NCI-H146 treated with DMSO at 0.1 percent for 48 hours (cell line): ENCODE measurements around the gene BAG3.
"Not testable (repeated sequence)": the region's sequence is repeated elsewhere in the genome, so short reads cannot be mapped to it uniquely, and the experiment has no call there.

Experiments used
- DNase-seq: peaks from one replicate; lab custom pipeline; 2025; ENCODE audit not compliant: unreplicated experiment; lab: John Stamatoyannopoulos, UW

The BAG3 gene

DNA sequence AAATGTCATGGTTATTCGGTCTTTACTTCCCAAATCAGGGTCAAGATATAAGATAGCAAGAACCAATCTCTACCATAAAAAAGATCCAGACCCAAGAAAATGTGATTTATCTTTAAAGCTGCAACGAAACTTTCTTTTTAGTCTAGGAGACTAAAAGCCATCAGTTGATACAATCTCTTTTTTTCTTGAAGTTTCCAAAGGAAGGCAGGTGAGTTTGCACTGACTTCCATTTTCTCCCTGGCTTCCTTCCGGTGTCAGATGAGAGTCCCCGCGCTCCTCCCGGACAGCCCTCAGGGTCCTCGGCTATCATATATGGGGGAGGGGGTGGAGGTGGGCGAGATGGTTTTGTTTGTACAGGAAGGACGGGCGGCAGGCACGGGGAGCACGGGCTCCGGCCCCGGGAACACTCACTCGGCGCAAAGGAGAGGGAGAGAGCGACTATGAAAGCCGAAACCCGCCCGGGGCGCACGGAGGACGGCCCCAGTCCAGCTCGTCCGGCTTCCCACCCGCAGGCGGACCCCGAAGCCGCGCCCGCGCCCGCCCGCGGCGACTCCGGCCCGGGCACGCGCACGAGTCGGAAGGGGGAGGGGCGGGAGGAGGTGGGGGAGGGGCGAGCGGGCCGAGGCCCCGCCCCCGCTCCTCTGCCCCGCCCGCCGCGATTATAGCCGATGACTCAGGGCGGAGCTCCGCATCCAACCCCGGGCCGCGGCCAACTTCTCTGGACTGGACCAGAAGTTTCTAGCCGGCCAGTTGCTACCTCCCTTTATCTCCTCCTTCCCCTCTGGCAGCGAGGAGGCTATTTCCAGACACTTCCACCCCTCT lies at the start of gene BAG3:
Gene BAG3 (plus strand): TSS at position 689 of the 822 bp plus-strand sequence. CDS start 296 bp downstream, outside the sequence.
- DNase-seq, result peak; percentile 80

DNA sequence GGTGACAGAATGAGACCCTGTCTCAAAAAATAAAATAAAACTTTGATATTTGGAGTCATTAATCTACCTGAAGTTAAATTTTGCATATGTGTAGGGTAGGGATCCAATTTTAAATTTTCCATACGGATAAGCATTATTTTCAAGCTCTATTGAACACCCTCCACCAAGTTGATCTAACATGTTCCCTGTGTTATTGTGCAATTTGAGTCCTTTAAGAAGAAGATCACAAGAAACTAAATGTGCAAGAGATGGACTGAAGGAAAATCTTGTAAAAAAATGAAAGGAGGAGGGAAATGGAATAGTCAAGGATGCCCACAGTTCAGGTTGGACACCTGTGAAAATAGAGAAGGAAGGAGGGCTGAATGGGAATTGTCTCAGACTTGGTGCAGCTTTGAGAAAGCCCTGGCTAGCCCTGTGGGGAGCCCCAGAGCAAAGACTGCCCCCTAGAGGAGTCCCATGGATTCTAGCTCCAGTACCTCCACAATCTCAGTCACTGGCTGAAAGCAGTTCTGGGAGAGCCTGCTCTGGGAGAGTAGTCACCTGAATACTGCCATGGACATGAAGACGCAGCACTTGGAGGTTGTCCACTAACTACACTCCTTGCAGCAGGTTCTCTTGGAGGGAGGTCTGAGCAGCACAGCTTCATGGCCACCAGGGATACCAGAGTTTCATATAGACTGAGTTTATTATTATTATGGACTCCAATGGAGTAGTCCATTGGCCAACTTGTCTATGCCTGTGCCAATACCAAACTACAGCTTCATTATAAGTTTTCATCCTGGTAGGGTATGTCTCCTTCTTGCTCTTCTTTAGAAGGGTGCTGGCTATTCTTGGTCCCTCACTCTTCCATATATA lies 48.7 kb upstream of the BAG3 start:
- DNase-seq, result no peak

DNA sequence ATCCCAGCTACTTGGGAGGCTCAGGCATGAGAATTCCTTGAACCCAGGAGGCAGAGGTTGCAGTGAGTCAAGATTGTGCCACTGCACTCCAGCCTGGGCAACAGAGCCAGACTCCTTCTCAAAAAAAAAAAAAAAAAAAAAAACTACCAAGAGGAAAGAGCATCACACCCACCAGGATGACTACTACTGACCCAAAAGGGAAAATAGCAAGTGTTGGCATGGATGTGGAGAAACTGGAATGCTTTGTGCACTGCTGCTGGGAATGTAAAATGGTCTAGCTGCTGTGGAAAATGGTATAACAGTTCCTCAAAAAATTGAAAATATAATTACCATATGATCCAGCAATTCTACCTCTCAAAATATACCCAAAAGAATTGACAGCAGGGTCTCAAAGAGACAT lies 46.7 kb upstream of the BAG3 start:
- DNase-seq, result no peak

DNA sequence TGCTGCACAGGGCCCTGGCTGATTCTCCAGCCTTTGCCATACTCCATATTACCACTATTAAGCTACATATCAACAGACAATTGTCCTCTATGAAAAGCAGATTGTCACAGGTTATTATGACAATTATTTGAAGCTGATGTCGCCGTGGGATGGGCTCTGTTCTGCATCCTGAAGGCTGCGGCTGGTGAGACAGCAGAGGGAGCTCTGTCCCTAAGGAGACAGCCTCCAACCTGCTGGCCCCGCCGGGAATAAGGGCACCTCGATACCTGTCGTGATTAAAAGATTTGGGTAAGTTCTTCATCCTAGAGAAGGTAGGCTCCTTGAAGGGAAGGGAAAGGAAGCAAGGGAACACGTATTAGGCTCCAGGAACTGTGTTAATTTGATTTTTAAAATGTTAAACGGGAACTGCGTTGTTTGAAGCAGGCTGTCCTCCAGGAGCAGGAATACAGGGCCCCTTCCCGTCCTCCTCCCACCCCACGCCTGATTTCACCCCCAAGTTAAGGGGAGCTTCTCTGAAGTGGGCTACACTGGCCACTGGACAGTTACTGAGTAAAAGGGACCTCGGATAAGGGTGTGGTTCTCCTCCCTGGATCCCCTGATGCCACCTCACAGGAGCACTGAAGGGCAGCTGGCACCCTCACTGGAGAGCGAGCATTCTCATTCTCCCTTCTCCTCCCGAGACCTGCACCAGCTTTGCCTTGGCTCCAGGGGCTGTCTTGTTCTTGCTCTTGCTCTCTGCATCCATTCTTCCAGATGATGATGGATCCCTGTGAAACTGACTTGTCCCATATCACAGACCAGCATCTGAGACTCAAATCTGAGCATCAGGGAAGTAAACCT lies 42.6 kb upstream of the BAG3 start:
- peak; percentile 48 for DNase-seq

DNA sequence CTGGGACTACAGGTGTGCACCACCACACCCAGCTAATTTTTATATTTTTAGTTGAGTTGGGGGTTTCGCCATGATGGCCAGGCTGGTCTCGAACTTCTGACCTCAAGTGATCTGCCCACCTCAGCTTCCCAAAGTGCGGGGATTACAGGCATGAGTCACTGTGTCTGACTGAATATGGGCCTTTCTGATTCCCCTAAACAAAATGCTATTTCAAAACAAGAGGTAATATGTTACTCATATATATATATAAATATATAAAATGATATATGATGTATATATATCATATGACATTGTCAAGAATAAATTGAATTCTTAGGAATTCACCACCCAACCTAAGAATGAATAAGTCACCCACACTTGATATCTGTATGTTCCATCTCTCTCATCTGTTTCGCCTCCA lies 41.7 kb upstream of the BAG3 start:
- DNase-seq, result no peak

DNA sequence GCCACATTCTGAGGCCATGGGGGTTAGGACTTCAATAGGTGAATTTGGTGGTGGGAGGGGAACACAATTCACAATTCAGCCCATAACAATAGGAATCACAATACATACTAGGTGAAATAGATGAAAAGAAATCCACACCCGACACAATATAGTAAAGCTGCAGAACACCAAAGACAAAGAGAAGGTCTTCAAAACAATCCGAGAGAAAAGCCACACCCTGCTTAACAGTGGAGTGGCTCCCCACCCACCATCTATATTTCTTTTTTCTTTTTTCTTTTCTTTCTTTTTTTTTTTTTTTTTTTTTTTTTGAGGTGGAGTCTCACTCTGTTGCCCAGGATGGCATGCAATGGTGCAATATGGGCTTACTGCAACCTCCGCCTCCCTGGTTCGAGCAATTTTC lies 39.7 kb upstream of the BAG3 start:
- no peak for DNase-seq

DNA sequence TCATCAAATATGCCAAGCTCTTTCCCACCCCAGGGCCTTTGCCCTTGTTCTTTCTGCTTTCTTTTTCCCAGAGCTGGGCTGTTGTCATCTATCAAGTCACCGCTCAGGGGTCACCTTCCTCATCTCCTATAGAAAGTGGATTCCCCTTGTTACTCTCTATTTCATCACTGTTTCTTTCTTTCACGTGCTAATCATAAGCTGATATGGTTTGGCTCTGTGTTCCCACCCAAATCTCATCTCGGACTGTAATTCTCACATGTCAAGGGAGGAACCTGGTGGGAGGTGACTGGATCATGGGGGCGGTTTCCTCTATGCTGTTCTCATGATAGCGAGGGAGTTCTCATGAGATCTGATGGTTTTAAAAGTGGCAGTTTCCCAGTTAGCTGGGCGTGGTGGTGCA lies 37.4 kb upstream of the BAG3 start:
- no peak for DNase-seq

DNA sequence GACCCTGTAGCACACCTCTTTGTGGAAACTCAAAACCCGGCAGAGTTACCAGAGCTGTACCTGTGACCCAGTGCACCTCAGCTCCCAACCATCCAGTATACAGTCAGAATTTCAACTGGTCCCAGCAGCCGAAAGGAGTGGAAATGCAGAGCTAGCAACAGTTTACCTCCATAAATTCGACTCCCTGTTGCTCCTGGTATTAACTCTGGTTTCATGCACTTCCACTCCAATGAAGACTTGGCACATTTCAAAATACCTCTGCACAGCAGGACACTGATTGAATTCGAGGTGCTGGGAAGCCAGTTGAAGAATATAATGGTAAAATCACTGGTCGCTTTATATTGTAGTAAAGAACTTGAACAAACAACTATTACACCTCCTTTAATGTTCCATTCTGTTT lies 36.5 kb upstream of the BAG3 start:
- DNase-seq, result no peak

DNA sequence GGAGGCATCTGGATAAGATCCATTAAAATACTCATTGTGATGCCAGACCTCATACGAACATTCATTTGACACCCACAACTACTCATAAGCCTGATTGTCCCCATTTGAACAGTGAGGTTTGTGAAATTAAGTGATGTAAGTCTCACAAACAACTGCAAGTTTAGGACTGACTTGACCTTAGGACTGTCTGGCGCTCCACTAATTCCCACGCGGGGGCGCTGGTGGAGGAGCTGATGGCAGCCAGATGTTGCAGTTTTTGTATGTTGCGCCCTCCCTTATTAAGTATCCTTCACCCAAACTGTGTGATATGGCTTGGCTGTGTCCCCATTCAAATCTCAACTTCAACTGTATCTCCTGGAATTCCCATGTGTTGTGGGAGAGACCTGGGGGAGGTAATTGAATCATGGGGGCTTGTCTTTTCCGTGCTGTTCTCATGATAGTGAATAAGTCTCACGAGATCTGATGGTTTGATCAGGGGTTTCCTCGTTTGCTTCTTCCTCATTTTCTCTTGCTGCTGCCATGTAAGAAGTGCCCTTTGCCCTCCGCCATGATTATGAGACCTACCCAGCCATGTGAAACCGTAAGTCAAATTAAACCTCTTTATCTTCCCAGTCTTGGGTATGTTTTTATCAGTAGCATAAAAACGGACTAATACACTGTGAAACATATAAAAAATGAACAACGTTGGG lies 34.2 kb upstream of the BAG3 start:
- no peak for DNase-seq

DNA sequence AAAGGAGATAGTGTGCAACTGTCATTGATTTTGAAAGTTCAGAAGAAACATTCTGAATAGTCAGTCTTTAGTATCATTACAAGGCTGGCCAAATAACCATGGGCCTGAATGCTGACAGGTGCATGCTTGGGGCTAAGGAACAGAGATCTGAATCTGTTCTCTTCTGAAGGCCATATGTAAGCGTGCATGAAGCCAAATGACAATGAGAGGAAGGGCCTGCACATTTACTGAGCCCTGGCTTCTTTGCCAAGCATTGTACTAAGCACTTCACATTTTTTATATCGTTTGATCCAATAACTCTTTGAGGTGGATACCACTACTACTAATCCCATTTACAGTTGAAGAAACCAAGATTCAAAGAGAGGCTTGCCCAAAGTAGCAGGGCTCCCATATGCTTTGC lies 32.0 kb upstream of the BAG3 start:
- DNase-seq, result no peak

DNA sequence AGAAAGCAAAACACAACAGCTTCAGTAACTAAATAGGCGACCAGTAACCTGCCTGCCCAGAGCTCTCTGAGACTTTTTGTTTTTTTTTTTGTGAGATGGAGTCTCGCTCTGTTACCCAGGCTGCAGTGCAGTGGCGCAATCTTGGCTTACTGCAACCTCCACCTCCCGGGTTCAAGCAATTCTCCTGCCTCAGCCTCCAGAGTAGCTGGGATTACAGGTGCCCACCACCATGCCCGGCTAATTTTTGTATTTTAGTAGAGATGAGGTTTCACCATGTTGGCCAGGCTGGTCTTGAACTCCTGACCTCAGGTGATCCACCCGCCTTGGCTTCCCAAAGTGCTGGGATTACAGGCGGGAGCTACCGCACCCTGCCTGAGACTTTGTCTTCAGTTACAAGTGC lies 31.4 kb upstream of the BAG3 start:
- DNase-seq, result not testable (repeated sequence)

DNA sequence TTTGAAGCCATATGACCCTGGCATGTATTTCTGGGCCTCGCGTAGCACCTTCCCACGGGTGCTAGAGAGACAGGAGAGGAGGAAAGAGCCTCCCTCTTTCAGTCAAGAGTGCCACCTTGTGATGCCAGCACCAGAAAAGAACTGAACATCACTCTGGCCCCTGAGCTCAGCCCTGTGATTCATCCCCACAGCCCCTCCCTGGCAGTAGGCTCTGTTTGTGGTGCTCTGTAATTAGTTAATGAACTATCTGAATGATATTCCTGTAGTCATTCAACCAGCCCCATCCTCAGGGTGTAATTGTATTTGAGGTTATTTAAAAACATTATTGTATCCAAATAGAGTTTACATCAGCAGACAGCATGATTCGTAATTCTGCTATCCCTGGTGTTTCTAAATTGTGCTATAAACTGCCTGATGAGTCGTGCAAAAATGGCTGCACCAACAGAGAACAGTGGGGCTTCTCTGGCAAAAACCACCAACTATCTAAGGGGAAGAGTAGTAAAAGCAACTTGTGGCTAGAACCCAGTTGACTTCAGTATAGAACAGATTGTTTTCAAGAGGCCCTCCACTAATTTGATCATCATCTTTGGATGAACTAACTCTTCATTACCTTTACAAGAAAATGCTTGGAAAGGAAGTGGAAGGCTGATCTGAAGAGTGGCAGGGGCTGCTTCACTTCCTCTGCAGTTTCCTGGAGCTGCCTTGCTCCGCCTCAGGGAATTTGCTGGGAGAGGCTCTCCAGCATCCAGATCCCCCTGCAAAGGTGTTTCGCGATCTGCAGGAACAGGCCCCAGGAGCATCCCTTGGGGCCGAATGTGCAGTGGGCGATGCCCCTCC lies 30.7 kb upstream of the BAG3 start:
- no peak for DNase-seq

DNA sequence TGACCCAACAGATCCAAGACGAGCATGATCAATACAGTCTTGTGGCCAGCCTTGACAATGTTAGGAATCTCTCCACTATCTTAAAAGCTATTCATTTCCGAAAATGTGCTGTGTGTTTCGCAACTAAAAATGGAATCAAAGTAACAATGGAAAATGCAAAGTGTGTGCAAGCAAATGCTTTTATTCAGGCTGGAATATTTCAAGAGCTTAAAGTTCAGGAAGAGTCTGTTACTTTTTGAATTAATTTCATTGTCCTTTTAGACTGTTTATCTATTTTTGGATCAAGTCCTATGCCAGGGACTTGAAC lies 30.1 kb upstream of the BAG3 start:
- DNase-seq, result no peak

DNA sequence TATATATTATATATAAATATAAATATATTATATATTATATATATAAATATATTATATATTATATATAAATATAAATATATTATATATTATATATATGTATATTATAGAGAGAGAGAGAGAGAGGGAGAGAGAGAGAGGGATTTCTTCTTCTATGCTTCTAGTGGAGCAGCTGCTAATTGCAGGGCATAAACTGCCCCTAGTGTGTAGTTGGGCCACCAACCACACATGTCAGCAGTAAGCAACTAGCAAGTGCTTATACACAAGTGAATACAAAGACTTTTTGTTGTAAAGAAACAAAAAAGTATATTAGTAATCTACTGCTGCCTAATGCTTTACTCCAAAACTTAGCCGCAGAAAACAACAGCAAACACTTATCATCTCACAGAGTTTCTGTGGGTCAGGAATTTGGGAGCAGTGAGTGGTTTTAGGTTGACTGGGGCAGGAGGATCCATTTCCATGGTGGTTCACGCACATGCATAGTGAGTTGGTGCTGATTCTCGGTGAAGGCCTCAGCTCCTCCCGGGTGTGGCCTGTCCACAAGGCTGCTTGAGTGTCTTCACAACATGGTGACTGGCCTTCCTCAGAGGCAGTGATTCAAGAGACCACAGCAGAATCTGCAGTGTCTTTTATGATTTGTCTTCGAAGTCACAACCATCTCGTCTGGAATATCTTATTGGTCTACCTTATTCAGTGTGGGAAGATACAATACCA lies 25.5 kb upstream of the BAG3 start:
- DNase-seq, result no peak

DNA sequence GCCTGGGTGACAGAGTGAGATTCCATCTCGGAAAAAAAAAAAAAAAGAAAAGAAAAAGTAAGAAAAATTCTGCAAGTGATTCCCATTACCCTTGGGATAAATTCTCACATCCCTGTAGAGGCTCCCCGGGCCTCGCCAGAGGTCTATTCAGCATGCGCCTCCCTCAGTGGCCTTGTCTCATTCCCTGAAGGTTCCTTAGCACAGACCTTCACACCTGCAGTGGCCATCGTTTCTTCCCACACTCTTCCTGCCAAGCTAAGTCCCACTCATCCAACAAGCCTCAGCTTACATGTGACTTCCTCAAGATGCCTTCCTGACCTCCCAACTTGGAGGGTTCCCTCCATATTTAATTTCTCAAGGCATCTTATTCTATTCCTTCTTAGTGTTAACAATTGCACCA lies 20.9 kb upstream of the BAG3 start:
- no peak for DNase-seq

DNA sequence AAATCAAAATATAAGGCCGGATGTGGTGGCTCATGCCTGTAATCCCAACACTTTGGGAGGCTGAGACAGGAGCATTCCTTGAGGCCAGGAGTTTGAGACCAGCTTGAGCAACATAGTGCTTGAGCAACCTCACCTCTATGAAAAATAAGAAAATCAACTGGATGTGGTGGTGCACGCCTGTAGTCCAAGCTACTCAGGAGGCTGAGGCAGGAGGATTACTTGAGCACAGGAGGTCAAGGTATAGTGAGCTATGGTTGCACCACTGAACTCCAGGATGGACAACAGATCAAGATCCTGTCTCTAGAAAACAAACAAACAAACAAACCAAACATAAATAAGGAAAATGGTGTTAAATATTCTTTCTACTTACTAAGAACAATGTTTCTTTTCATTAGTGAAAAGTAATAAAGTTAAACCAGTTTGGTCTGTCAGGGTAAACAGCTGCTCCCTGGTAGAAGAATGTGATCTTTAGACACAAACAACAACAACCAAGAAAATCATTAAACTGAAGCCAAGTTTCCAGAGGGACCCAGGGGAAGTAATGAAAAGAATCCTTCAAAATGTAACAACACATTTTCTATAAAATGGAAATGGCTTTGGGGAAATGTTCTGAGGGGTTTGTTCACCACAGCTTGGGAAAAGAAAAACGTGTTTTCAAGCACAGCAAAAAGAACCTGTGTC lies 17.5 kb upstream of the BAG3 start:
- DNase-seq, result no peak

DNA sequence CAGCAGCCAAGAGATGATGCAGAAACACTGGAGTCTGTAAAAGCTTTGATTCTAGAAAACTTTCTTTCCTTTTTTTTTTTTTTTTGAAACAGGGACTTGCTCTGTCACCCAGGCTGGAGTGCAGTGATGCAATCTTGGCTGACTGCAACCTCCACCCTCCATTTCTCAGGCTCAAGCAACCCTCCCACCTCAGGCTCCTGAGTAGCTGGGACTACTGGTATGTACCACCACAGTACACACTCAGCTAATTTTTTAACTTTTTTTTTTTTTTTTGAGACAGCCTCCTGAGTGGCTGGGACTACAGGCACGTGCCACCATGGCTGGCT lies 17.0 kb upstream of the BAG3 start:
- DNase-seq, result no peak

DNA sequence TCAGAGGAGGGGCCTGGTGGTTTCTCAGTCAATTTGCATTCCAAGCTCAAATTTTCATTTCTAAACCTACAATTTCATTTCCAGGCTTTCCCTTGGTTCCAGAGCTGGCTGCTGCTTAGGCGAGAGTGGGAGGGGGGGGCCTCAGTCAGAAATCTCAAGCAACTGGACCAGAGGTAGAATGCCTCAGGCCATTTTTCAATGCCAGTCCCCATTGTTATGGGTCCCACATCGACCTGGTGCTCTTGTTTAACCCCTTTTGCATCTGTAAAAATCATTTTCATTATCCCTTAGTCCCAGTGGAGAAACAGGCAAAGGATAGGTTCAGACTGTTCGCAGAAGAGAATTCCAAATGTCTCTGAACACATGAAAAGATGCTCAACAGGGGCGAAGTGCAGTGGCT lies 13.5 kb upstream of the BAG3 start:
- DNase-seq, result no peak

DNA sequence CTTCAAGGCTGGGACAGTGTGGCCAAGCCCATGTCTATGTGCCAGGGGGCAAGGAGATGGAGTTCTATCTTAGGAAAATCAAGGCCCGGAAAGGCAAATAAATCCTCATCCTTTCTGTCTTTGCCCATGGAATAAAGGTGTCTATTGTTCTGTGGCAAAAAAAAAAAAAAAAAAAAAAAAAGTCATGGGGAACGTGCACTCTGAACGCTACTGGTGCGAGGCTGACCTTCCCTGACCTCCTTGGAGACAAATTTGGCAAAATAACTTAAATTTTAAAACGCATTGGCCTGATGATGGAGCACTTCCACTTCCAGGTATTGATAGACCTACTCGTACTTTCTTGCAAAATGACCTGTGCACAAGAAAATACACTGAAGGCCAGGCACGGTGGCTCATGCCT lies 12.2 kb upstream of the BAG3 start:
- no peak for DNase-seq
